Measurements from ENCODE around the gene MFF.

DNA sequence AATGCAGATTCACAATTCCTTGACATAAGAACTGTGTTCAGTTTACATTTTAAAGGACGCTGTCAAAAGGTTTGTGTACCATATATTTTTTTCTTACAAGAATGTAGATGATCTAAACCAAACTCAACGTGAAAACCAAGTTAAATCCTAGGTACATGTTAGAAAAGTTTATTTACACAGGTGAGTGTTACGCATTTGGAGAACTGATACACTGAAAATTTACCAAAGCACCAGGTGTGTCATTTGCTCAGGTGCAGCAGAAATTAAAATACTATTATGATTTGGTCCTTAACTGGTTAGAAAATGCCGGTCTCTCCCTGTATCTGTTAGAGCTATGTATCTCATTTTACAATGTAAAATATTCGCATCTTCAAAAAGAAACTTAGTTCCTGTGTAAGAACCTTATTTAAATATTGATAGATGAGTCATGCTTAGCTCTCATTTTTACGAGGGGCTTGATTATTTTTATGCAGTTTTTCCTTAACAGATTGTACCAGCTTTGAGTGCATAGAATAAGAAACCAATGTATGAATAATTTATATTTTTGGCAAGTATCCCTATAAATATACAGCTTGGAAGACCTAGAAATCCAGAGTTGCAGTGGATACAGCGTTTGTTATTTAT, 25.1 kb downstream of the MFF start:
- TF ChIP-seq CTCF (IDR thresholded peaks at IDR 0.05; ENCODE audit: low read depth, low read length) (no peak), EZH2phosphoT487 (IDR thresholded peaks at IDR 0.05; ENCODE audit: low read depth) (no peak)

Measured in OCI-LY3 (cell line).